Breast epithelium (tissue), 4 donors: Measurements from ENCODE around the gene MRPL49. TPM values are rescaled to one million over a fixed set of nuclear protein-coding genes. Genes with fewer than 3 reads are reported as not detected.

ENCODE experiments used
- DNase-seq, 2 donors: peaks; one replicate each; pipeline ENCODE4 v3.0.0-alpha.2; 2019; ENCODE audit warnings: low spot score in 2 of 2
- H3K27ac ChIP-seq, 2 donors: fragments of 200-600 bp; sonication (generic) in 1 of 2; one replicate each; pipeline ENCODE4 v1.5.1; 2016 to 2019; ENCODE audit warnings: mild to moderate bottlenecking in 1 of 2
- H3K27me3 ChIP-seq, 2 donors: fragments of 200-600 bp; sonication (generic) in 1 of 2; one replicate each; pipeline versions ENCODE4 v1.5.1 to v1.6.0; 2017 to 2019; ENCODE audit warnings: control low read depth in 1 of 2, mild to moderate bottlenecking in 1 of 2
- H3K36me3 ChIP-seq: fragments of 200-600 bp; one replicate; pipeline ENCODE4 v1.5.1; 2019
- H3K4me1 ChIP-seq, 2 donors: fragments of 200-600 bp; sonication (generic); one replicate each; pipeline ENCODE4 v1.5.1; 2016 to 2019; ENCODE audit warnings: control low read depth in 1 of 2
- H3K4me3 ChIP-seq, 3 donors: fragments of 200-600 bp; sonication (generic); 1 replicate in 2 of 3; 2 replicates in 1 of 3; pipeline ENCODE4 v1.5.1; 2016 to 2019; ENCODE audit warnings: mild to moderate bottlenecking in 3 of 3, moderate library complexity in 2 of 3
- H3K9me3 ChIP-seq, 2 donors: fragments of 200-600 bp; sonication (generic) in 1 of 2; one replicate each; pipeline ENCODE4 v1.5.1; 2016 to 2019; ENCODE audit warnings: control low read depth in 1 of 2
- POLR2A ChIP-seq: fragments of 450-650 bp; IDR thresholded peaks from one replicate; pipeline ENCODE4 v1.6.1; 2016; ENCODE audit warnings: antibody characterized with exemption, mild to moderate bottlenecking, moderate library complexity
- POLR2AphosphoS5 ChIP-seq, 3 donors: sonication (generic); formaldehyde crosslinking; IDR thresholded peaks; one replicate each; pipeline ENCODE4 v1.6.1; 2017; ENCODE audit warnings: antibody characterized with exemption in 3 of 3
- intact Hi-C: fragments of 100-400 bp; cut with DNase I; formaldehyde crosslinking; loops from one replicate; pipeline ENCODE4 v1.15.1; 2023; ENCODE audit warnings: low total_unique reads
- total RNA-seq, 3 donors: library from RNA; depleted of rRNA; stranded (reverse); fragments of >200 nt; gene quantifications; one replicate each; pipeline ENCODE4 v1.1.0, GENCODE V29; 2016
- TF ChIP-seq, protein P1 (sequence below), 3 donors: fragments of 450-650 bp; IDR thresholded peaks; one replicate each; pipeline ENCODE4 v1.5.1; 2016 to 2017; ENCODE audit warnings: antibody characterized with exemption in 3 of 3, mild to moderate bottlenecking in 3 of 3, moderate library complexity in 3 of 3

Gene MRPL49
- total RNA-seq, 3 donors from 2014 or later = 66.2 to 92.6 (median 72.8) TPM

DNA sequence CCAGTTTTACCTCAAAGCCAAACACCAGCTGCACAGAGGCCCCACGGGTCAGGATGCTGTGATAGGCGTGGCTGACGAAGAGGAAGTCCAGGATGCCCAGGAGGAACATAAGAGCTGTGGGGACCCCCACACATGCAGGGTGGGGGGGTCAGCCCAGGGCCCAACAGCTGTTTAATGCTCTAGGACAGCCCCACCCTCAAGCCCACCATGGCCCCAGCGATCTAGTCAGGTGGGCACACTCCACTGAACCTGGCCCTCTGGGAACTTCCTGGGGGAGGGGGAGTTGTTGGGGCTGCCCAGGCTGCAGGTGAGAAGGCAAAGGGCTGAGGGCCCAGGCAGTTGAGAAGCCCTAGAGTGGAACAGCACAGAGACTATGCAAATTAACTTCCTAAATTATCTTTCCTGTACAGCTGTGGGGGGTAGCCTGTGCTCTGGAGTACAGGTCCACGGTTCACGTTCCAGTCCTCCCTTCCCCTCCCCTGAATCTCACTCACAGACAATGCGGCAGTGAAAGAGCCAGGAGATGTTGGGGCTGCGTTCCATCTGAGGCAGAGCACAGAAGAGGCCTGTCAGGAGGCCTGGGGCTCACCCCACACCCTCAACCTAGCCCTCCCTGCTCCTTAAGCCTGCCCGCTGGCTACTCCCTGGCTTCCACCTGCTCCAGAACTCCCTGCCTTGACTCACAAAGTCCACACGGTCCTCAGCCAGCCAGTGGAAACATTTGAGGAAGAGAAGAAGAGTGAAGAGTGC, 10.3 kb downstream of the MRPL49 start:
- TF ChIP-seq POLR2AphosphoS5 (IDR thresholded peaks at IDR 0.05) (no peak), POLR2A (no peak)
- TF ChIP-seq, protein P1, sequence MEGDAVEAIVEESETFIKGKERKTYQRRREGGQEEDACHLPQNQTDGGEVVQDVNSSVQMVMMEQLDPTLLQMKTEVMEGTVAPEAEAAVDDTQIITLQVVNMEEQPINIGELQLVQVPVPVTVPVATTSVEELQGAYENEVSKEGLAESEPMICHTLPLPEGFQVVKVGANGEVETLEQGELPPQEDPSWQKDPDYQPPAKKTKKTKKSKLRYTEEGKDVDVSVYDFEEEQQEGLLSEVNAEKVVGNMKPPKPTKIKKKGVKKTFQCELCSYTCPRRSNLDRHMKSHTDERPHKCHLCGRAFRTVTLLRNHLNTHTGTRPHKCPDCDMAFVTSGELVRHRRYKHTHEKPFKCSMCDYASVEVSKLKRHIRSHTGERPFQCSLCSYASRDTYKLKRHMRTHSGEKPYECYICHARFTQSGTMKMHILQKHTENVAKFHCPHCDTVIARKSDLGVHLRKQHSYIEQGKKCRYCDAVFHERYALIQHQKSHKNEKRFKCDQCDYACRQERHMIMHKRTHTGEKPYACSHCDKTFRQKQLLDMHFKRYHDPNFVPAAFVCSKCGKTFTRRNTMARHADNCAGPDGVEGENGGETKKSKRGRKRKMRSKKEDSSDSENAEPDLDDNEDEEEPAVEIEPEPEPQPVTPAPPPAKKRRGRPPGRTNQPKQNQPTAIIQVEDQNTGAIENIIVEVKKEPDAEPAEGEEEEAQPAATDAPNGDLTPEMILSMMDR (IDR thresholded peaks at IDR 0.05) = no peak
- Histone ChIP-seq H3K27ac (peak overlapping the region; percentile 96 to 99), H3K36me3 (peaks cover 34% of the 10 kb centered on the region), H3K4me1 (peaks cover 6 to 26% of the 10 kb centered on the region in 2 donors), H3K27me3 (no peaks in the 10 kb centered on the region), H3K4me3 (peak overlapping the region in 2 of 3 donors; percentile 88 to 93), H3K9me3 (no peaks in the 10 kb centered on the region)
- DNase-seq = no peak
- intact Hi-C loops = no loop called here

DNA sequence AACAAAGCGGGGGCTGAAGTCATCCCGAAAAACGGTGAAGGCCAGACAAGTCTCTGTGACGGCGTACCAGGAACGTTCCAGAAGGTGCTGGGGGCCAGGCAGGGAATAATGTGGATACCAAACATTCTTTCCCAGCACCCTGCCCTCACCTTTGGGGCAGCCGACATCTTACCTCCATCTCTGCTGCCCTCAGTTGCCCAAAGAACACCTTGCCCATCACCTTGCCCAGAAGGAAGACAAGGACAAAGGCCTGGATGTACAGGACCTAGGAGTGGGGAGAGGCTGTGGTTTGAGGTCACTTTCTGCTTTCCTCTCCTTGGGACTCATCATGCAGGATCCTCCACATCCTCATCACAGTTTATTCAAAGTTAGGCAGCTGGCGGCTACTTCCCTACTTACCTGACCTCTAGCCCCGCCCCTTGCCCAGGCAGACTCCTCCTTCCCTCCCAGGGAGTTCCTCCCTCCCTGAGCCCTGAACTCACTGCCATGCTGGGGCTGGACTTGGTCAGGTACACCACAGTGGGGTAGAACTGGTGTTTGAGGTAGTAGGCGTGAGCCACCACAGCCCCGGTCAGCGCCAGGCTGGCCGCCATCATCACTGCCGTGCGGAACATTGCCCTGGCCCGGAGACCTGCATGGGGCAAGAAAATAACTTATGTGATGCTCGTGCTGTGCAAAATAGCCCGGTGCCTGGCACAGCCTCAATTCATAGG, 11.0 kb downstream of the MRPL49 start:
- H3K4me3 ChIP-seq = peak overlapping the region; percentile 88 to 93 (median 92)
- no peaks in the 10 kb centered on the region for H3K9me3 ChIP-seq
- peak overlapping the region; percentile 96 to 99 for H3K27ac ChIP-seq
- TF ChIP-seq POLR2AphosphoS5 (IDR thresholded peaks at IDR 0.05) (no peak), POLR2A (no peak)
- TF ChIP-seq, protein P1 (IDR thresholded peaks at IDR 0.05) = no peak
- no peaks in the 10 kb centered on the region for H3K27me3 ChIP-seq
- peaks cover 29% of the 10 kb centered on the region for H3K36me3 ChIP-seq
- DNase-seq = peak; percentile 63 to 67
- peaks cover 6 to 26% of the 10 kb centered on the region in 2 donors for H3K4me1 ChIP-seq
- intact Hi-C loops = no loop called here

DNA sequence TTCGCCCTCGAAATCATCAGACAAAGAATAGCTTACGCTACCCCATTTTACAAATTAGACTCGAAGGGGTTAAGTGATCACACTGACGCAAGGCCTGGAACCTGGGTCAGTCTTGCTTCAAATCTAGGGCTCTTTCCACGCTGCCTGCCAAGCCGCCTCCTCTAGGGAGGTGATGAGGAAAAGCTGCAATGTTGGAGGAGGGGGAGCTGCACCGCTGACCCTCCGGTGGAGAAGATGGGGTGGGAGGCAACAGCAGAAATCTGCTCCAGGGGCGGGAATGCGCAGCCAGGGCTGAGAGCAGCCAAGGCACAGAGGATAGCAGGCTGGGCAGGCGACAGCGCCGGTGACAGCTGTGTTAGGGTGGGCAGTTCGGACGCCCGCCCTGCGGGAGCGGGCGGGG, 11.6 kb downstream of the MRPL49 start:
- peak overlapping the region; percentile 88 to 93 (median 92) for H3K4me3 ChIP-seq
- intact Hi-C loops = no loop called here
- DNase-seq = no peak
- peaks cover 23% of the 10 kb centered on the region for H3K36me3 ChIP-seq
- TF ChIP-seq, protein P1 (IDR thresholded peaks at IDR 0.05) = no peak
- TF ChIP-seq POLR2A (no peak), POLR2AphosphoS5 (IDR thresholded peaks at IDR 0.05) (no peak)
- peak overlapping the region; percentile 96 to 99 for H3K27ac ChIP-seq
- no peaks in the 10 kb centered on the region for H3K9me3 ChIP-seq
- H3K27me3 ChIP-seq = no peaks in the 10 kb centered on the region
- peaks cover 6 to 26% of the 10 kb centered on the region in 2 donors for H3K4me1 ChIP-seq

DNA sequence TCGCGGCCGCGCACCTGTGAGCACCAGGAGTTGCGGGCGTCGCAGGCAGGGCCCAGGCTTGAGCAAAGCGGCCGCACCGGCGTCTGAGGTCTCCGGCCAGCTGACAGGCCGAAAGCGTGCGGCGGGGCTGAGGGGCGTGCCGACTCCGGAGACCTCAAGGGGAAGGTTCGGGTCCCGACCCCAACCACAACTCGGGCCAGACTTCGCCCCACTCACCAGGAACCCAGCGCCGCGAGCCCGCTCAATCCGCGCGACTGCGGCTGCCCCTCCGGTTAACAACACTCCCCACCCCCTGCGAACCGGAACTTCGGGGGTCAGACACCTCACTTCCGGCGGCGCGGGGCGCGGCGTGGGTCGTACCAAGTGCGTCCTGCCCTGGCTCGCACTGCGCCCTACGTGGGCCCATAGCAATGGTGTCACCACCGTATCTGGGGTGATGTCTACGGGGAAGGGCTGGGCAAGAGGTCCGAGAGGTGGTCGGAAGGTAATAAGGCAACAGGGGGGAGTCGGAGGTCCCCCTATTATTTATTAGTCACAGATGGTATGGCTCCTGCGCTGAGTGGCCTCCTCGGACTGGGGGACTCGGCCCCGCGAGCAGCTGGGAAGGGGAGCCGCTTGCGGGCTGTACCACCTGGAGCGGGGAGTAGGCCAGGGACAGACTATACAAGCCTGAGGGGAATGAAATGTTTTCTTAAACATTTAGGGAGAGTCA, 12.3 kb downstream of the MRPL49 start, which contains the start of gene SYVN1:
Gene SYVN1 (minus strand): TSS at position 280 of the 712 bp plus-strand sequence. CDS start 918 bp downstream, outside the sequence.
- H3K36me3 ChIP-seq = peaks cover 21% of the 10 kb centered on the region
- peak within 1 kb of the TSS; percentile 88 to 93 (median 92) for H3K4me3 ChIP-seq
- intact Hi-C loops = no loop called here
- H3K4me1 ChIP-seq = peaks cover 6 to 26% of the 10 kb centered on the region in 2 donors
- peak within 1 kb of the TSS; percentile 96 to 99 for H3K27ac ChIP-seq
- no peaks in the 10 kb centered on the region for H3K9me3 ChIP-seq
- peak; percentile 88 to 90 for DNase-seq
- TF ChIP-seq POLR2A (peak; percentile 98), POLR2AphosphoS5 (IDR thresholded peaks at IDR 0.05) (peak; percentile 99 to 100 (median 100))
- TF ChIP-seq, protein P1 (IDR thresholded peaks at IDR 0.05) = peak in 2 of 3 donors; percentile 15 to 31
- no peaks in the 10 kb centered on the region for H3K27me3 ChIP-seq
